H9 (cell line): ENCODE measurements around the gene MAPK6. TPM values are rescaled to one million over a fixed set of nuclear protein-coding genes. Genes with fewer than 3 reads are reported as not detected.

Experiments
- DNase-seq: peaks from one replicate; pipeline ENCODE4 v3.0.0-alpha.2; 2017
- H2AFZ ChIP-seq: one replicate; pipeline ENCODE4 v1.6.1; 2013; ENCODE audit warnings: mild to moderate bottlenecking, low read length, control low read depth, moderate library complexity
- H2AK5ac ChIP-seq: 2 replicates; pipeline ENCODE4 v1.6.1; 2013; ENCODE audit warnings: low read length, control low read depth, mixed read lengths; ENCODE audit not compliant: insufficient read length
- H2BK120ac ChIP-seq: one replicate; pipeline ENCODE4 v1.6.1; 2013; ENCODE audit warnings: low read depth, mild to moderate bottlenecking, low read length, control low read depth, inconsistent platforms; ENCODE audit not compliant: poor library complexity, severe bottlenecking
- H2BK12ac ChIP-seq: 2 replicates; pipeline ENCODE4 v1.6.1; 2013; ENCODE audit warnings: low read length, control low read depth, mixed read lengths, low read depth; ENCODE audit not compliant: insufficient read length
- H2BK15ac ChIP-seq: 2 replicates; pipeline ENCODE4 v1.6.1; 2013; ENCODE audit warnings: low read depth, low read length, control low read depth
- H2BK20ac ChIP-seq: one replicate; pipeline ENCODE4 v1.6.1; 2013; ENCODE audit warnings: low read depth, mild to moderate bottlenecking, low read length, control low read depth, inconsistent platforms; ENCODE audit not compliant: poor library complexity, severe bottlenecking
- H2BK5ac ChIP-seq: 2 replicates; pipeline ENCODE4 v1.6.1; 2013; ENCODE audit warnings: low read length, control low read depth, mixed read lengths; ENCODE audit not compliant: insufficient read length
- H3K14ac ChIP-seq: 2 replicates; pipeline ENCODE4 v1.6.1; 2013; ENCODE audit warnings: low read length, control low read depth; ENCODE audit not compliant: insufficient read depth
- H3K18ac ChIP-seq: 2 replicates; pipeline ENCODE4 v1.6.1; 2013; ENCODE audit warnings: low read depth, mild to moderate bottlenecking, mixed read lengths, low read length, control low read depth; ENCODE audit not compliant: insufficient read length
- H3K23ac ChIP-seq: 2 replicates; pipeline ENCODE4 v1.6.1; 2013; ENCODE audit warnings: low read length, control low read depth, mixed read lengths, low read depth; ENCODE audit not compliant: insufficient read length
- H3K23me2 ChIP-seq: 2 replicates; pipeline ENCODE4 v1.6.1; 2013; ENCODE audit warnings: low read depth, mild to moderate bottlenecking, mixed read lengths, low read length, control low read depth; ENCODE audit not compliant: insufficient read length, poor library complexity, severe bottlenecking
- H3K27ac ChIP-seq: 2 replicates; pipeline ENCODE4 v1.5.1; 2013; ENCODE audit warnings: low read length, control low read depth, mixed read lengths, low read depth; ENCODE audit not compliant: insufficient read length
- H3K27me3 ChIP-seq: 2 replicates; pipeline ENCODE4 v1.6.1; 2013; ENCODE audit warnings: low read length, control low read depth, inconsistent platforms; ENCODE audit not compliant: insufficient read depth
- H3K4ac ChIP-seq: 2 replicates; pipeline ENCODE4 v1.6.1; 2013; ENCODE audit warnings: low read depth, mild to moderate bottlenecking, control low read depth, inconsistent platforms, low read length, moderate library complexity
- H3K4me1 ChIP-seq: 2 replicates; pipeline ENCODE4 v1.6.1; 2013; ENCODE audit warnings: low read length, control low read depth, inconsistent platforms; ENCODE audit not compliant: insufficient read depth
- H3K4me2 ChIP-seq: 2 replicates; pipeline ENCODE4 v1.6.1; 2013; ENCODE audit warnings: low read length, control low read depth, mixed read lengths; ENCODE audit not compliant: insufficient read length, insufficient read depth
- H3K56ac ChIP-seq: 2 replicates; pipeline ENCODE4 v1.6.1; 2013; ENCODE audit warnings: low read depth, mild to moderate bottlenecking, mixed read lengths, low read length, control low read depth; ENCODE audit not compliant: insufficient read length
- H3K79me1 ChIP-seq: 2 replicates; pipeline ENCODE4 v1.6.1; 2013; ENCODE audit warnings: low read depth, mild to moderate bottlenecking, moderate library complexity, low read length, control low read depth, inconsistent platforms; ENCODE audit not compliant: insufficient read depth, poor library complexity, severe bottlenecking
- H3K79me2 ChIP-seq: 2 replicates; pipeline ENCODE4 v1.6.1; 2013; ENCODE audit warnings: low read length, control low read depth, inconsistent platforms; ENCODE audit not compliant: insufficient read depth
- H3K9ac ChIP-seq: 2 replicates; pipeline ENCODE4 v1.6.1; 2013; ENCODE audit warnings: low read length, control low read depth, mixed read lengths; ENCODE audit not compliant: insufficient read length; ENCODE audit errors: extremely low read depth
- H3K9me3 ChIP-seq: one replicate; pipeline ENCODE4 v1.6.1; 2013; ENCODE audit warnings: low read depth, low read length, inconsistent platforms; ENCODE audit not compliant: control insufficient read depth
- H3T11ph ChIP-seq: one replicate; pipeline ENCODE4 v1.6.1; 2013; ENCODE audit warnings: mild to moderate bottlenecking, low read length, control low read depth, inconsistent platforms
- H4K20me1 ChIP-seq: one replicate; pipeline ENCODE4 v1.6.1; 2013; ENCODE audit not compliant: control insufficient read depth, insufficient read length, insufficient read depth
- H4K5ac ChIP-seq: 2 replicates; pipeline ENCODE4 v1.6.1; 2013; ENCODE audit warnings: low read depth, mild to moderate bottlenecking, mixed read lengths, low read length, control low read depth; ENCODE audit not compliant: insufficient read length
- H4K8ac ChIP-seq: replicated peaks from 2 replicates; pipeline ENCODE4 v1.6.1; 2013; ENCODE audit warnings: low read length, control low read depth, mixed read lengths, low read depth; ENCODE audit not compliant: insufficient read length
- H4K91ac ChIP-seq: 2 replicates; pipeline ENCODE4 v1.6.1; 2013; ENCODE audit warnings: low read depth, mild to moderate bottlenecking, moderate library complexity, mixed read lengths, low read length, control low read depth; ENCODE audit not compliant: insufficient read length
- H3K27ac Mint-ChIP-seq, 3 experiments: 2 replicates in 2 of 3; 3 replicates in 1 of 3; pipeline ENCODE4 v1.8.0; 2020 to 2021; ENCODE audit warnings: mixed read lengths in 3 of 3, mild to moderate bottlenecking in 1 of 3, moderate library complexity in 1 of 3
- H3K27me3 Mint-ChIP-seq: 2 replicates; pipeline ENCODE4 v1.8.0; 2021; ENCODE audit warnings: low read depth, mild to moderate bottlenecking, moderate library complexity, mixed read lengths
- H3K36me3 Mint-ChIP-seq, 3 experiments: 2 replicates in 2 of 3; 3 replicates in 1 of 3; pipeline ENCODE4 v1.8.0; 2020 to 2021; ENCODE audit warnings: low read depth in 3 of 3, mixed read lengths in 3 of 3; ENCODE audit not compliant: insufficient read depth in 1 of 3
- H3K4me1 Mint-ChIP-seq, 2 experiments: 2 replicates each; pipeline ENCODE4 v1.8.0; 2020; ENCODE audit warnings: mixed read lengths in 2 of 2
- H3K4me3 Mint-ChIP-seq, 2 experiments: 2 replicates in 1 of 2; 3 replicates in 1 of 2; pipeline ENCODE4 v1.8.0; 2020 to 2021; ENCODE audit warnings: mild to moderate bottlenecking in 2 of 2, mixed read lengths in 2 of 2, moderate library complexity in 1 of 2
- H3K9me3 Mint-ChIP-seq, 2 experiments: 2 replicates in 1 of 2; 3 replicates in 1 of 2; pipeline ENCODE4 v1.8.0; 2020; ENCODE audit warnings: mild to moderate bottlenecking in 2 of 2, mixed read lengths in 2 of 2, moderate library complexity in 1 of 2
- WGBS: extraction: QIAGEN DNeasy Blood & Tissue Kit; methylation state at CpG from one replicate; pipeline ENCODE4 v1.1.7; 2013; ENCODE audit warnings: missing lambda C conversion rate, low lambda C conversion rate, mixed read lengths; ENCODE audit not compliant: insufficient read length; ENCODE audit errors: extremely low coverage; 5-methylcytosine and 5-hydroxymethylcytosine counted together
- total RNA-seq: library from RNA; stranded (reverse); gene quantifications from 2 replicates; pipeline ENCODE4 v1.2.1, GENCODE V29; 2021
- TF ChIP-seq, protein P1 (sequence below): fragments of 200-600 bp; sonication (generic); conservative IDR thresholded peaks from 3 replicates; pipeline ENCODE4 v1.8.0; 2021; ENCODE audit warnings: antibody characterized with exemption, mild to moderate bottlenecking

MAPK6 gene
- total RNA-seq, 1 experiment from 2014 or later: 88.6 TPM

GRCh38 chr15:52004806-52005205 is 14.2 kb upstream of the MAPK6 start:
- TF ChIP-seq, protein P1, sequence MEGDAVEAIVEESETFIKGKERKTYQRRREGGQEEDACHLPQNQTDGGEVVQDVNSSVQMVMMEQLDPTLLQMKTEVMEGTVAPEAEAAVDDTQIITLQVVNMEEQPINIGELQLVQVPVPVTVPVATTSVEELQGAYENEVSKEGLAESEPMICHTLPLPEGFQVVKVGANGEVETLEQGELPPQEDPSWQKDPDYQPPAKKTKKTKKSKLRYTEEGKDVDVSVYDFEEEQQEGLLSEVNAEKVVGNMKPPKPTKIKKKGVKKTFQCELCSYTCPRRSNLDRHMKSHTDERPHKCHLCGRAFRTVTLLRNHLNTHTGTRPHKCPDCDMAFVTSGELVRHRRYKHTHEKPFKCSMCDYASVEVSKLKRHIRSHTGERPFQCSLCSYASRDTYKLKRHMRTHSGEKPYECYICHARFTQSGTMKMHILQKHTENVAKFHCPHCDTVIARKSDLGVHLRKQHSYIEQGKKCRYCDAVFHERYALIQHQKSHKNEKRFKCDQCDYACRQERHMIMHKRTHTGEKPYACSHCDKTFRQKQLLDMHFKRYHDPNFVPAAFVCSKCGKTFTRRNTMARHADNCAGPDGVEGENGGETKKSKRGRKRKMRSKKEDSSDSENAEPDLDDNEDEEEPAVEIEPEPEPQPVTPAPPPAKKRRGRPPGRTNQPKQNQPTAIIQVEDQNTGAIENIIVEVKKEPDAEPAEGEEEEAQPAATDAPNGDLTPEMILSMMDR: no peak

More at GRCh38 chr15:52004806-52005205, 14.2 kb upstream of the MAPK6 start:
- Histone ChIP-seq H3K27me3 (no peaks in the 10 kb centered on the region), H3K79me1 (no peaks in the 10 kb centered on the region), H2BK120ac (no peak overlapping the region), H2BK20ac (no peak overlapping the region), H4K8ac (no peak overlapping the region), H4K91ac (no peak overlapping the region), H3K18ac (no peak overlapping the region), H3K14ac (no peak overlapping the region), H4K5ac (no peak overlapping the region), H3K23me2 (no peaks in the 10 kb centered on the region), H3K79me2 (no peaks in the 10 kb centered on the region), H2BK12ac (no peak overlapping the region), H3K56ac (no peak overlapping the region), H3K9ac (no peak overlapping the region), H4K20me1 (no peaks in the 10 kb centered on the region), H3K4me2 (no peak overlapping the region), H3K27ac (no peak overlapping the region), H3T11ph (no peak overlapping the region), H2AK5ac (no peak overlapping the region), H2BK15ac (no peak overlapping the region), H3K23ac (no peak overlapping the region), H3K4me1 (no peaks in the 10 kb centered on the region), H3K4ac (no peak overlapping the region), H3K9me3 (no peaks in the 10 kb centered on the region), H2BK5ac (no peak overlapping the region), H2AFZ (no peak overlapping the region)
- Mint-ChIP-seq H3K27me3 (no peaks in the 10 kb centered on the region), H3K4me3 (no peak overlapping the region), H3K27ac (no peak overlapping the region), H3K36me3 (no peaks in the 10 kb centered on the region), H3K9me3 (peaks cover 0 to 2% of the 10 kb centered on the region in 2 experiments; a peak in 1 of 5 replicates), H3K4me1 (no peaks in the 10 kb centered on the region)
- DNase-seq: no peak
- no CpG with 5 or more reads among the region's 6 CpGs for WGBS
